Chondrocyte (in vitro differentiated cells): Measurements from ENCODE around the gene ACAP3. TPM values are rescaled to one million over a fixed set of nuclear protein-coding genes. Genes with fewer than 3 reads are reported as not detected.

Source experiments
- DNase-seq: peaks from one replicate; pipeline ENCODE4 v3.0.0; 2021; ENCODE audit warnings: mixed read lengths, low spot score
- H3K27ac Mint-ChIP-seq: one replicate; pipeline ENCODE4 v1.8.0; 2021; ENCODE audit warnings: mild to moderate bottlenecking, moderate library complexity, mixed read lengths; ENCODE audit not compliant: unreplicated experiment
- H3K27me3 Mint-ChIP-seq: 2 replicates; pipeline ENCODE4 v1.8.0; 2021; ENCODE audit warnings: low read depth, mixed read lengths
- H3K36me3 Mint-ChIP-seq: 2 replicates; pipeline ENCODE4 v1.8.0; 2021; ENCODE audit warnings: low read depth, mixed read lengths
- H3K4me1 Mint-ChIP-seq: 2 replicates; pipeline ENCODE4 v1.8.0; 2021; ENCODE audit warnings: low read depth, mild to moderate bottlenecking, mixed read lengths
- H3K4me3 Mint-ChIP-seq: one replicate; pipeline ENCODE4 v1.8.0; 2021; ENCODE audit warnings: mild to moderate bottlenecking, moderate library complexity, mixed read lengths; ENCODE audit not compliant: unreplicated experiment
- H3K9me3 Mint-ChIP-seq: 2 replicates; pipeline ENCODE4 v1.8.0; 2021; ENCODE audit warnings: low read depth, mixed read lengths
- CTCF ChIP-seq: fragments of 200-600 bp; sonication (generic); IDR thresholded peaks from 2 replicates; pipeline ENCODE4 v1.5.0; 2021; ENCODE audit warnings: antibody characterized with exemption, mild to moderate bottlenecking, moderate library complexity
- total RNA-seq: library from RNA; stranded (reverse); gene quantifications from 3 replicates; pipeline ENCODE4 v1.2.1, GENCODE V29; 2021

Gene ACAP3
- total RNA-seq, 1 donor from 2014 or later = 51.9 TPM

DNA sequence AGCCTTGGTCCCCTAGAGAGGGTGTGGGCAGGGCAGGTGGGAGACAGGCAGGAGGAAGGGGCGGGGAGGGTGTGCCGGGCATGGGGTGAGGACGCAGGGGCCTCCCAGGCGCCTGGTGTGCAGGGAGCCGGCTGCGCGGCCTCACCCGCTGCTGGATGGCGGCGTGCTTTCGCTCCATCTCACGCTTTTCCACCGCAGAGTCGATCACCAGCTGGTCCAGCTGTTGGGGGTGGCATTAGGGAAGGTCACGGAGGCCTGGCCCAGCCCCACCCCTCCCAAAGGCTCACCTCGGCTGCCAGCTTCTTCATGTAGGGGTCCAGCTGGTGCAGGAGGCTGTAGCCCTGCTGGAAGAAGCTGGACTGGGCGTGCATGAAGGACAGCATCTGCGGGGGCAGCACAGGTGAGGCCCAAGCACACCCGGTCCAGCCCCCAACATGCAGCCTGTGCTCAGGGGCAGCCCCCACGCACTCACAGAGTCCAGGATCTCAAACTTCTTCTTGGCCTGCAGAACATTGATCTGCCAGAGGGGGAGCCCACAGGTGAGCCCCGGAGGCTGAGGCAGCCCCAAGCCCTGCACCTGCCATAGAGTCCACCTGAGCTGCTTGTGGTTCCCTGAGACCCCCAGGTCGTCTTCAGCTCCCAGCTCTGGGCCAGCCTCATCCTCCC lies 7.9 kb downstream of the ACAP3 start:
- TF ChIP-seq CTCF = peak; percentile 58
- Mint-ChIP-seq H3K9me3 (no peaks in the 10 kb centered on the region), H3K36me3 (no peaks in the 10 kb centered on the region), H3K4me1 (peaks cover 6% of the 10 kb centered on the region), H3K4me3 (no peak overlapping the region), H3K27me3 (no peaks in the 10 kb centered on the region), H3K27ac (no peak overlapping the region)
- no peak for DNase-seq

- Mint-ChIP-seq H3K27ac (no peak overlapping the region), H3K27me3 (no peaks in the 10 kb centered on the region), H3K9me3 (no peaks in the 10 kb centered on the region), H3K4me3 (no peak overlapping the region), H3K36me3 (no peaks in the 10 kb centered on the region), H3K4me1 (no peaks in the 10 kb centered on the region)
- no peak for DNase-seq
- no peak for TF ChIP-seq CTCF
Observed at GRCh38 chr1:1298861-1299685, 8.7 kb downstream of the ACAP3 start.

GRCh38 chr1:1297802-1298424 lies 9.8 kb downstream of the ACAP3 start:
- H3K4me3 Mint-ChIP-seq = no peak overlapping the region
- DNase-seq = no peak
- TF ChIP-seq CTCF = no peak
- H3K36me3 Mint-ChIP-seq = no peaks in the 10 kb centered on the region
- H3K27me3 Mint-ChIP-seq = no peaks in the 10 kb centered on the region
- no peak overlapping the region for H3K27ac Mint-ChIP-seq
- no peaks in the 10 kb centered on the region for H3K9me3 Mint-ChIP-seq
- no peaks in the 10 kb centered on the region for H3K4me1 Mint-ChIP-seq

DNA sequence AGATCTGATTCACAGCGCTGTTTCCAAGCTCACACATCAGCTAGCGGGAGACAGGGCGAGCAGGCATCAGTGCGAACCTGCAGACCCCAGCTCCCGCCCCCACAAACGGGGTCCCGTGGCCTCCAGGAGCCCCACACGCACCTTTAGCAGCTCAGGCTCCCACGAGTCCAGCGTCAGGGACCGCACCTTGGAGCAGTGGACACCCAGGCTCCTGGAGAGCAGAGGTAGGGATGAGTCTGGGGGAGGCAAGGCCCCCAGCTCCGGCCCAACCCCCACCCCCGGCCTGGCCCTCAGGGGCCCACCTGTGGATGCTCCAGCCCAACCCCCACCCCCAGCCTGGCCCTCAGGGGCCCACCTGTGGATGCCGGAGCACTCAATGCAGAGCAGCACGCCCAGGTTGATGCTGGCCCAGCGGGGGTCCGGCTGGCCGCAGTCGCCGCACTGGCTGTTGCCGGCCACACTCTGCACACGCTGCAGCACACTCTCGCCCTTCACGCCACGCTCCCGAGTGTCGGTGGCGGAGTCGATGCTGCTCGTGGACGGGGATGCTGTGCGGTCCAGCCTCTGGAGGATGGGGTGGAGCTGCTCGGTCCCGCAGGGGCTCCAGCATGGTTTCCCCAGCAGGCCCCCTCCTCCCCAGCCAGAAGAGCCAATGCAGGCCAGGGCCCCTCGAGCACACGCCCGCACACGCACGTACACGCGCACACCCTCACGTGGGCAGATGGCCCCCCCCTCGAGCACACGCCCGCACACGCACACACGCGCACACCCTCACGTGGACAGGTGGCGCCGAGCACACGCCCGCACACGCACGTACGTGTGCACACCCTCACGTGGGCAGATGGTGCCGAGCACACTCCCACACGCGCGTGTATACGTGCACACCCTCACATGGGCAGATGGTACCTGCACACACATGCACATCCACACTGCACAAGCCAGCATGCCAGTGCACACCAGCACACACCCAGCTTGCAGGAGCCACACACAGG lies 11.4 kb downstream of the ACAP3 start:
- H3K27ac Mint-ChIP-seq = no peak overlapping the region
- H3K9me3 Mint-ChIP-seq = no peaks in the 10 kb centered on the region
- H3K4me1 Mint-ChIP-seq = no peaks in the 10 kb centered on the region
- TF ChIP-seq CTCF = no peak
- H3K4me3 Mint-ChIP-seq = no peak overlapping the region
- no peaks in the 10 kb centered on the region for H3K27me3 Mint-ChIP-seq
- DNase-seq = no peak
- no peaks in the 10 kb centered on the region for H3K36me3 Mint-ChIP-seq
